ENCODE measurements around the gene CLEC10A. TPM values are rescaled to one million over a fixed set of nuclear protein-coding genes. Genes with fewer than 3 reads are reported as not detected.
A peak's percentile ranks its signal among the peaks of the same experiment; 100 is the strongest.

Gene CLEC10A
- total and polyA plus RNA-seq, 10 of the 15 experiments (the other 5 are each of a cell fraction or from before 2014, with no cell fraction given) = not detected

DNA sequence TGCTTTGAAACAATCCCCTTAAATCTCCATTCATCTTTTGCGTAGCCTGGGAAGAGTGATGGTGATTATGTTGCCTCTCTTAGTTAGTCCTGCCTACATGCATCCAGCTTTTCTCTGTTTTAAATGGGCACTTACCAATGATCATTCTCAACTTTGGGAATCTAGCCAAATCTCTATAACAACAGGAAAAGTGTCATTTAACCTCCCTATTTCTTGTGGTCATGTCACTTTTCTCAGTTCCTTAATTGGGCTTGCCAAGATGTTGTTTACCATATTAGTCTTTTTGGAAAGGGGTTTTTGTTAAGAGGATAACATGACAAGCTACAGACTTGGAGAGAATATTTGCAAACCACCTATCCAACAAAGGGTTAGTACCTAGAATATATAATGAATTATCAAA is 15.6 kb upstream of the CLEC10A start (continued):
- TF ChIP-seq, protein P1, sequence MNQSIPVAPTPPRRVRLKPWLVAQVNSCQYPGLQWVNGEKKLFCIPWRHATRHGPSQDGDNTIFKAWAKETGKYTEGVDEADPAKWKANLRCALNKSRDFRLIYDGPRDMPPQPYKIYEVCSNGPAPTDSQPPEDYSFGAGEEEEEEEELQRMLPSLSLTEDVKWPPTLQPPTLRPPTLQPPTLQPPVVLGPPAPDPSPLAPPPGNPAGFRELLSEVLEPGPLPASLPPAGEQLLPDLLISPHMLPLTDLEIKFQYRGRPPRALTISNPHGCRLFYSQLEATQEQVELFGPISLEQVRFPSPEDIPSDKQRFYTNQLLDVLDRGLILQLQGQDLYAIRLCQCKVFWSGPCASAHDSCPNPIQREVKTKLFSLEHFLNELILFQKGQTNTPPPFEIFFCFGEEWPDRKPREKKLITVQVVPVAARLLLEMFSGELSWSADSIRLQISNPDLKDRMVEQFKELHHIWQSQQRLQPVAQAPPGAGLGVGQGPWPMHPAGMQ (IDR thresholded peaks at IDR 0.05; ENCODE audit: borderline replicate concordance) = no peak
- TF ChIP-seq, protein P2, sequence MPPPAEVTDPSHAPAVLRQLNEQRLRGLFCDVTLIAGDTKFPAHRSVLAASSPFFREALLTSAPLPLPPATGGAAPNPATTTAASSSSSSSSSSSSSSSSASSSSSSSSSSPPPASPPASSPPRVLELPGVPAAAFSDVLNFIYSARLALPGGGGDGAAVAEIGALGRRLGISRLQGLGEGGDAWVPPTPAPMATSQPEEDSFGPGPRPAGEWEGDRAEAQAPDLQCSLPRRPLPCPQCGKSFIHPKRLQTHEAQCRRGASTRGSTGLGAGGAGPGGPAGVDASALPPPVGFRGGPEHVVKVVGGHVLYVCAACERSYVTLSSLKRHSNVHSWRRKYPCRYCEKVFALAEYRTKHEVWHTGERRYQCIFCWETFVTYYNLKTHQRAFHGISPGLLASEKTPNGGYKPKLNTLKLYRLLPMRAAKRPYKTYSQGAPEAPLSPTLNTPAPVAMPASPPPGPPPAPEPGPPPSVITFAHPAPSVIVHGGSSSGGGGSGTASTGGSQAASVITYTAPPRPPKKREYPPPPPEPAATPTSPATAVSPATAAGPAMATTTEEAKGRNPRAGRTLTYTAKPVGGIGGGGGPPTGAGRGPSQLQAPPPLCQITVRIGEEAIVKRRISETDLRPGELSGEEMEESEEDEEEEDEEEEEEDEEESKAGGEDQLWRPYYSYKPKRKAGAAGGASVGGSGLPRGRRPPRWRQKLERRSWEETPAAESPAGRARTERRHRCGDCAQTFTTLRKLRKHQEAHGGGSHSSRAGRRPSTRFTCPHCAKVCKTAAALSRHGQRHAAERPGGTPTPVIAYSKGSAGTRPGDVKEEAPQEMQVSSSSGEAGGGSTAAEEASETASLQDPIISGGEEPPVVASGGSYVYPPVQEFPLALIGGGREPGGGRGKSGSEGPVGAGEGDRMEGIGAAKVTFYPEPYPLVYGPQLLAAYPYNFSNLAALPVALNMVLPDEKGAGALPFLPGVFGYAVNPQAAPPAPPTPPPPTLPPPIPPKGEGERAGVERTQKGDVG (CRISPR knock-in tag; IDR thresholded peaks at IDR 0.05) = no peak
- peak; percentile 78 to 90 for TF ChIP-seq IKZF2 (IDR thresholded peaks at IDR 0.05)
- TF ChIP-seq SREBF1 (IDR thresholded peaks at IDR 0.05; ENCODE audit: low read length) = no peak
- no peak; the same call in 1 of the 2 replicates for TF ChIP-seq NR2F1 (conservative IDR thresholded peaks at IDR 0.05)
- TF ChIP-seq, protein P3, sequence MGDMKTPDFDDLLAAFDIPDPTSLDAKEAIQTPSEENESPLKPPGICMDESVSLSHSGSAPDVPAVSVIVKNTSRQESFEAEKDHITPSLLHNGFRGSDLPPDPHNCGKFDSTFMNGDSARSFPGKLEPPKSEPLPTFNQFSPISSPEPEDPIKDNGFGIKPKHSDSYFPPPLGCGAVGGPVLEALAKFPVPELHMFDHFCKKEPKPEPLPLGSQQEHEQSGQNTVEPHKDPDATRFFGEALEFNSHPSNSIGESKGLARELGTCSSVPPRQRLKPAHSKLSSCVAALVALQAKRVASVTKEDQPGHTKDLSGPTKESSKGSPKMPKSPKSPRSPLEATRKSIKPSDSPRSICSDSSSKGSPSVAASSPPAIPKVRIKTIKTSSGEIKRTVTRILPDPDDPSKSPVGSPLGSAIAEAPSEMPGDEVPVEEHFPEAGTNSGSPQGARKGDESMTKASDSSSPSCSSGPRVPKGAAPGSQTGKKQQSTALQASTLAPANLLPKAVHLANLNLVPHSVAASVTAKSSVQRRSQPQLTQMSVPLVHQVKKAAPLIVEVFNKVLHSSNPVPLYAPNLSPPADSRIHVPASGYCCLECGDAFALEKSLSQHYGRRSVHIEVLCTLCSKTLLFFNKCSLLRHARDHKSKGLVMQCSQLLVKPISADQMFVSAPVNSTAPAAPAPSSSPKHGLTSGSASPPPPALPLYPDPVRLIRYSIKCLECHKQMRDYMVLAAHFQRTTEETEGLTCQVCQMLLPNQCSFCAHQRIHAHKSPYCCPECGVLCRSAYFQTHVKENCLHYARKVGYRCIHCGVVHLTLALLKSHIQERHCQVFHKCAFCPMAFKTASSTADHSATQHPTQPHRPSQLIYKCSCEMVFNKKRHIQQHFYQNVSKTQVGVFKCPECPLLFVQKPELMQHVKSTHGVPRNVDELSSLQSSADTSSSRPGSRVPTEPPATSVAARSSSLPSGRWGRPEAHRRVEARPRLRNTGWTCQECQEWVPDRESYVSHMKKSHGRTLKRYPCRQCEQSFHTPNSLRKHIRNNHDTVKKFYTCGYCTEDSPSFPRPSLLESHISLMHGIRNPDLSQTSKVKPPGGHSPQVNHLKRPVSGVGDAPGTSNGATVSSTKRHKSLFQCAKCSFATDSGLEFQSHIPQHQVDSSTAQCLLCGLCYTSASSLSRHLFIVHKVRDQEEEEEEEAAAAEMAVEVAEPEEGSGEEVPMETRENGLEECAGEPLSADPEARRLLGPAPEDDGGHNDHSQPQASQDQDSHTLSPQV (IDR thresholded peaks at IDR 0.05) = no peak
- TF ChIP-seq SIN3A (IDR thresholded peaks at IDR 0.05; ENCODE audit: low read depth, low read length) = no peak
- TF ChIP-seq, protein P4, sequence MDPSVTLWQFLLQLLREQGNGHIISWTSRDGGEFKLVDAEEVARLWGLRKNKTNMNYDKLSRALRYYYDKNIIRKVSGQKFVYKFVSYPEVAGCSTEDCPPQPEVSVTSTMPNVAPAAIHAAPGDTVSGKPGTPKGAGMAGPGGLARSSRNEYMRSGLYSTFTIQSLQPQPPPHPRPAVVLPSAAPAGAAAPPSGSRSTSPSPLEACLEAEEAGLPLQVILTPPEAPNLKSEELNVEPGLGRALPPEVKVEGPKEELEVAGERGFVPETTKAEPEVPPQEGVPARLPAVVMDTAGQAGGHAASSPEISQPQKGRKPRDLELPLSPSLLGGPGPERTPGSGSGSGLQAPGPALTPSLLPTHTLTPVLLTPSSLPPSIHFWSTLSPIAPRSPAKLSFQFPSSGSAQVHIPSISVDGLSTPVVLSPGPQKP (IDR thresholded peaks at IDR 0.05; ENCODE audit: low read depth, low read length) = no peak
- TF ChIP-seq, protein P5, sequence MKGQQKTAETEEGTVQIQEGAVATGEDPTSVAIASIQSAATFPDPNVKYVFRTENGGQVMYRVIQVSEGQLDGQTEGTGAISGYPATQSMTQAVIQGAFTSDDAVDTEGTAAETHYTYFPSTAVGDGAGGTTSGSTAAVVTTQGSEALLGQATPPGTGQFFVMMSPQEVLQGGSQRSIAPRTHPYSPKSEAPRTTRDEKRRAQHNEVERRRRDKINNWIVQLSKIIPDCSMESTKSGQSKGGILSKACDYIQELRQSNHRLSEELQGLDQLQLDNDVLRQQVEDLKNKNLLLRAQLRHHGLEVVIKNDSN (IDR thresholded peaks at IDR 0.05; ENCODE audit: borderline replicate concordance, extremely low read length, insufficient read depth, low read depth, low read length) = no peak
- no peak for TF ChIP-seq NFYA (IDR thresholded peaks at IDR 0.05; ENCODE audit: borderline replicate concordance, low read depth, low read length)
- peak; percentile 63 to 76; a peak in 2 of 4 replicates for TF ChIP-seq EP300 (IDR thresholded peaks at IDR 0.05; ENCODE audit: borderline replicate concordance in 1 of 2, control insufficient read depth in 1 of 2, low read depth in 2 of 2, low read length in 2 of 2)
- TF ChIP-seq, protein P6, sequence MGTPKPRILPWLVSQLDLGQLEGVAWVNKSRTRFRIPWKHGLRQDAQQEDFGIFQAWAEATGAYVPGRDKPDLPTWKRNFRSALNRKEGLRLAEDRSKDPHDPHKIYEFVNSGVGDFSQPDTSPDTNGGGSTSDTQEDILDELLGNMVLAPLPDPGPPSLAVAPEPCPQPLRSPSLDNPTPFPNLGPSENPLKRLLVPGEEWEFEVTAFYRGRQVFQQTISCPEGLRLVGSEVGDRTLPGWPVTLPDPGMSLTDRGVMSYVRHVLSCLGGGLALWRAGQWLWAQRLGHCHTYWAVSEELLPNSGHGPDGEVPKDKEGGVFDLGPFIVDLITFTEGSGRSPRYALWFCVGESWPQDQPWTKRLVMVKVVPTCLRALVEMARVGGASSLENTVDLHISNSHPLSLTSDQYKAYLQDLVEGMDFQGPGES (IDR thresholded peaks at IDR 0.05) = no peak
- TF ChIP-seq CHD2 (IDR thresholded peaks at IDR 0.05; ENCODE audit: borderline replicate concordance, low read depth, low read length) = no peak
- TF ChIP-seq, protein P7, sequence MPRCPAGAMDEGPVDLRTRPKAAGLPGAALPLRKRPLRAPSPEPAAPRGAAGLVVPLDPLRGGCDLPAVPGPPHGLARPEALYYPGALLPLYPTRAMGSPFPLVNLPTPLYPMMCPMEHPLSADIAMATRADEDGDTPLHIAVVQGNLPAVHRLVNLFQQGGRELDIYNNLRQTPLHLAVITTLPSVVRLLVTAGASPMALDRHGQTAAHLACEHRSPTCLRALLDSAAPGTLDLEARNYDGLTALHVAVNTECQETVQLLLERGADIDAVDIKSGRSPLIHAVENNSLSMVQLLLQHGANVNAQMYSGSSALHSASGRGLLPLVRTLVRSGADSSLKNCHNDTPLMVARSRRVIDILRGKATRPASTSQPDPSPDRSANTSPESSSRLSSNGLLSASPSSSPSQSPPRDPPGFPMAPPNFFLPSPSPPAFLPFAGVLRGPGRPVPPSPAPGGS (IDR thresholded peaks at IDR 0.05; ENCODE audit: borderline replicate concordance, insufficient read depth, low read depth, low read length, poor library complexity, severe bottlenecking) = no peak
- TF ChIP-seq CREM (IDR thresholded peaks at IDR 0.05; ENCODE audit: low read depth) = no peak
